ENCODE measurements around the gene MOSPD3.

The MOSPD3 gene

GRCh38 chr7:100599911-100600729 is 12.2 kb upstream of the MOSPD3 start:
- no peak for TF ChIP-seq ZC3H10 (CRISPR knock-in tag; IDR thresholded peaks at IDR 0.05)
- no peak for TF ChIP-seq PPARA (CRISPR knock-in tag; IDR thresholded peaks at IDR 0.05; ENCODE audit: borderline replicate concordance)

GRCh38 chr7:100600730-100601038 is 11.7 kb upstream of the MOSPD3 start:
- no peak for TF ChIP-seq GLIS3 (CRISPR knock-in tag; IDR thresholded peaks at IDR 0.05)
- TF ChIP-seq POU6F1 (CRISPR knock-in tag; IDR thresholded peaks at IDR 0.05; ENCODE audit: borderline replicate concordance, low read depth) = no peak
- no peak for TF ChIP-seq ZFP30 (CRISPR knock-in tag; IDR thresholded peaks at IDR 0.05)
- TF ChIP-seq RARB (CRISPR knock-in tag; IDR thresholded peaks at IDR 0.05) = no peak
- no peak for TF ChIP-seq ZNF70 (CRISPR knock-in tag; IDR thresholded peaks at IDR 0.05)
- TF ChIP-seq BACH2 (CRISPR knock-in tag; IDR thresholded peaks at IDR 0.05; ENCODE audit: borderline replicate concordance) = no peak
- TF ChIP-seq TSHZ2 (CRISPR knock-in tag; IDR thresholded peaks at IDR 0.05) = no peak
- no peak for TF ChIP-seq OSR1 (CRISPR knock-in tag; IDR thresholded peaks at IDR 0.05)
- no peak for TF ChIP-seq CREB5 (CRISPR knock-in tag; IDR thresholded peaks at IDR 0.05; ENCODE audit: low read depth)
- TF ChIP-seq ZNF8 (CRISPR knock-in tag; IDR thresholded peaks at IDR 0.05) = no peak
- no peak for TF ChIP-seq ISL1 (CRISPR knock-in tag; IDR thresholded peaks at IDR 0.05)
- TF ChIP-seq SNAI2 (CRISPR knock-in tag; IDR thresholded peaks at IDR 0.05) = no peak
- TF ChIP-seq PPARA (CRISPR knock-in tag; IDR thresholded peaks at IDR 0.05; ENCODE audit: borderline replicate concordance) = no peak
- no peak for TF ChIP-seq TCF4 (CRISPR knock-in tag; IDR thresholded peaks at IDR 0.05; ENCODE audit: borderline replicate concordance)
- TF ChIP-seq ESRRG (CRISPR knock-in tag; IDR thresholded peaks at IDR 0.05) = no peak
- no peak for ATAC-seq

More at GRCh38 chr7:100599911-100600729, 12.2 kb upstream of the MOSPD3 start:
- ATAC-seq = no peak

- TF ChIP-seq TCF4 (CRISPR knock-in tag; IDR thresholded peaks at IDR 0.05; ENCODE audit: borderline replicate concordance) = peak; percentile 92
- TF ChIP-seq ZNF70 (CRISPR knock-in tag; IDR thresholded peaks at IDR 0.05) = no peak
- TF ChIP-seq ZNF8 (CRISPR knock-in tag; IDR thresholded peaks at IDR 0.05) = 0 out of 2 replicates have a peak, but pooled peaks have one; percentile 1
- peak; percentile 16; the same call in 1 of the 2 replicates for TF ChIP-seq GLIS3 (CRISPR knock-in tag; IDR thresholded peaks at IDR 0.05)
- no peak for TF ChIP-seq TOX (CRISPR knock-in tag; IDR thresholded peaks at IDR 0.05; ENCODE audit: borderline replicate concordance)
- 0 out of 2 replicates have a peak, but pooled peaks have one; percentile 20 for TF ChIP-seq PATZ1 (CRISPR knock-in tag; IDR thresholded peaks at IDR 0.05; ENCODE audit: borderline replicate concordance)
- peak; percentile 81 for ATAC-seq
Observed at GRCh38 chr7:100602889-100603725, 9.2 kb upstream of the MOSPD3 start.

- ATAC-seq = peak; percentile 18
Observed at GRCh38 chr7:100603726-100604027, 8.7 kb upstream of the MOSPD3 start.

More at GRCh38 chr7:100603726-100604027, 8.7 kb upstream of the MOSPD3 start:
- TF ChIP-seq ISL1 (CRISPR knock-in tag; IDR thresholded peaks at IDR 0.05) = no peak
- 0 out of 2 replicates have a peak, but pooled peaks have one; percentile 27 for TF ChIP-seq ZFP3 (CRISPR knock-in tag; IDR thresholded peaks at IDR 0.05)

Measured in SK-N-SH treated with all-trans-retinoic acid at 6 μM for 48 hours (cell line).